Liver (tissue), 9 donors: ENCODE data around the gene ARHGEF2. TPM values are rescaled to one million over a fixed set of nuclear protein-coding genes. Genes with fewer than 3 reads are reported as not detected.
A peak's percentile ranks its signal among the peaks of the same experiment; 100 is the strongest.

Source experiments
- DNase-seq: peaks from one replicate; pipeline ENCODE4 v3.0.0-alpha.2; 2017; ENCODE audit warnings: low spot score
- H3K27ac ChIP-seq, 2 donors: one replicate each; pipeline ENCODE4 v1.7.0; 2013; ENCODE audit warnings: inconsistent platforms in 2 of 2, low read length in 2 of 2, control low read depth in 1 of 2, low read depth in 1 of 2, mild to moderate bottlenecking in 1 of 2
- H3K27me3 ChIP-seq, 4 donors: one replicate each; pipeline versions ENCODE4 v1.6.1 to v1.7.0; 2013; ENCODE audit warnings: low read length in 3 of 4, inconsistent platforms in 1 of 4, mild to moderate bottlenecking in 1 of 4, moderate library complexity in 1 of 4; ENCODE audit not compliant: control insufficient read depth in 4 of 4, insufficient read depth in 4 of 4
- H3K36me3 ChIP-seq, 4 donors: one replicate each; pipeline versions ENCODE4 v1.6.1 to v1.7.0; 2013; ENCODE audit warnings: low read length in 3 of 4, mild to moderate bottlenecking in 3 of 4, low read depth in 1 of 4, moderate library complexity in 1 of 4; ENCODE audit not compliant: control insufficient read depth in 4 of 4, insufficient read depth in 3 of 4
- H3K4me1 ChIP-seq, 4 donors: one replicate each; pipeline versions ENCODE4 v1.6.1 to v1.7.0; 2013; ENCODE audit warnings: low read length in 3 of 4, mild to moderate bottlenecking in 3 of 4, moderate library complexity in 1 of 4; ENCODE audit not compliant: control insufficient read depth in 4 of 4, insufficient read depth in 4 of 4
- H3K4me3 ChIP-seq, 3 donors: one replicate each; pipeline versions ENCODE4 v1.6.1 to v1.7.0; 2013; ENCODE audit warnings: low read length in 3 of 3, control low read depth in 1 of 3, low read depth in 1 of 3, mild to moderate bottlenecking in 1 of 3
- H3K9ac ChIP-seq, 2 donors: one replicate each; pipeline ENCODE4 v1.7.0; 2013; ENCODE audit warnings: low read length in 2 of 2, mild to moderate bottlenecking in 2 of 2, moderate library complexity in 2 of 2, control low read depth in 1 of 2, low read depth in 1 of 2
- H3K9me3 ChIP-seq, 4 donors: one replicate each; pipeline versions ENCODE4 v1.6.1 to v1.7.0; 2013; ENCODE audit warnings: low read length in 3 of 4; ENCODE audit not compliant: control insufficient read depth in 4 of 4
- EGR1 ChIP-seq, 2 donors: IDR thresholded peaks; 2 replicates each; pipeline ENCODE4 v1.6.1; 2016 to 2018; ENCODE audit warnings: antibody characterized with exemption in 2 of 2, low read depth in 2 of 2
- FOXA1 ChIP-seq: IDR thresholded peaks from 2 replicates; pipeline ENCODE4 v1.6.1; 2016; ENCODE audit warnings: antibody characterized with exemption
- FOXA2 ChIP-seq: IDR thresholded peaks from 2 replicates; pipeline ENCODE4 v1.6.1; 2016; ENCODE audit warnings: antibody characterized with exemption
- GABPA ChIP-seq, 2 donors: IDR thresholded peaks in 1 of 2; conservative IDR thresholded peaks in 1 of 2; 2 replicates each; pipeline ENCODE4 v1.6.1; 2016; ENCODE audit warnings: antibody characterized with exemption in 2 of 2, mild to moderate bottlenecking in 1 of 2, moderate library complexity in 1 of 2
- HNF4A ChIP-seq, 2 donors: conservative IDR thresholded peaks; 2 replicates each; pipeline ENCODE4 v1.6.1; 2016; ENCODE audit warnings: antibody characterized with exemption in 2 of 2, mild to moderate bottlenecking in 2 of 2
- JUND ChIP-seq, 2 donors: IDR thresholded peaks; 2 replicates each; pipeline ENCODE4 v1.6.1; 2016; ENCODE audit warnings: antibody characterized with exemption in 2 of 2
- NR2F2 ChIP-seq: IDR thresholded peaks from 2 replicates; pipeline ENCODE4 v1.6.1; 2016; ENCODE audit warnings: antibody characterized with exemption
- RAD21 ChIP-seq, 2 donors: IDR thresholded peaks; 2 replicates each; pipeline ENCODE4 v1.6.1; 2016; ENCODE audit warnings: antibody characterized with exemption in 2 of 2, mild to moderate bottlenecking in 2 of 2
- RXRA ChIP-seq, 2 donors: IDR thresholded peaks; 2 replicates each; pipeline ENCODE4 v1.6.1; 2017 to 2018; ENCODE audit warnings: antibody characterized with exemption in 2 of 2, mild to moderate bottlenecking in 1 of 2
- SP1 ChIP-seq: IDR thresholded peaks from 2 replicates; pipeline ENCODE4 v1.6.1; 2018; ENCODE audit warnings: antibody characterized with exemption, mild to moderate bottlenecking
- TAF1 ChIP-seq: conservative IDR thresholded peaks from 2 replicates; pipeline ENCODE4 v1.6.1; 2016; ENCODE audit warnings: antibody characterized with exemption, mild to moderate bottlenecking
- YY1 ChIP-seq: IDR thresholded peaks from 2 replicates; pipeline ENCODE4 v1.6.1; 2016; ENCODE audit warnings: antibody characterized with exemption, mild to moderate bottlenecking
- WGBS: extraction: QIAGEN DNeasy Blood & Tissue Kit; methylation state at CpG from one replicate; pipeline ENCODE4 v1.1.7; 2013; 5-methylcytosine and 5-hydroxymethylcytosine counted together
- polyA plus RNA-seq, 2 donors: library from polyadenylated mRNA; stranded (reverse) in 1 of 2; unstranded in 1 of 2; fragments of 200-250 nt in 1 of 2; fragments of >200 nt in 1 of 2; fragmentation: Nextera tagmentation in 1 of 2; extraction: Ambion mirVana in 1 of 2; gene quantifications; one replicate each; pipeline versions ENCODE4 v1.2.1 to v1.2.3, GENCODE V29; 2013 to 2015
- total RNA-seq, 2 donors: library from RNA; depleted of rRNA; stranded (reverse); fragments of >200 nt; gene quantifications; one replicate each; pipeline ENCODE4 v1.2.3, GENCODE V29; 2014
- TF ChIP-seq, protein P1 (sequence below): fragments of 150-350 bp; IDR thresholded peaks from 2 replicates; pipeline ENCODE4 v1.5.1; 2017; ENCODE audit warnings: improper control_type of control experiment, low read depth, low read length; ENCODE audit not compliant: missing input control
- TF ChIP-seq, protein P2 (sequence below): IDR thresholded peaks from 2 replicates; pipeline ENCODE4 v1.6.1; 2016; ENCODE audit warnings: antibody characterized with exemption, mild to moderate bottlenecking
- TF ChIP-seq, protein P3 (sequence below): IDR thresholded peaks from 2 replicates; pipeline ENCODE4 v1.6.1; 2016; ENCODE audit warnings: antibody characterized with exemption
- TF ChIP-seq, protein P4 (sequence below): IDR thresholded peaks from 2 replicates; pipeline ENCODE4 v1.6.1; 2016; ENCODE audit warnings: antibody characterized with exemption
- donor health status: healthy.
- donor health status: healthy.
- donor health status: healthy.
- donor health status: healthy.
- donor health status: healthy.

The ARHGEF2 gene
- total and polyA plus RNA-seq, 4 donors = 3.2 to 59.1 (median 10.3) TPM

GRCh38 chr1:155993595-155993994, 15.2 kb upstream of the ARHGEF2 start:
- 92% methylated on average over 3 of the region's 3 CpGs for WGBS
- H3K27ac ChIP-seq = no peak overlapping the region
- no peaks in the 10 kb centered on the region for H3K36me3 ChIP-seq
- H3K27me3 ChIP-seq = no peaks in the 10 kb centered on the region
- H3K4me1 ChIP-seq = peaks cover 8 to 21% (median 16%) of the 10 kb centered on the region in 4 donors
- TF ChIP-seq, protein P1, sequence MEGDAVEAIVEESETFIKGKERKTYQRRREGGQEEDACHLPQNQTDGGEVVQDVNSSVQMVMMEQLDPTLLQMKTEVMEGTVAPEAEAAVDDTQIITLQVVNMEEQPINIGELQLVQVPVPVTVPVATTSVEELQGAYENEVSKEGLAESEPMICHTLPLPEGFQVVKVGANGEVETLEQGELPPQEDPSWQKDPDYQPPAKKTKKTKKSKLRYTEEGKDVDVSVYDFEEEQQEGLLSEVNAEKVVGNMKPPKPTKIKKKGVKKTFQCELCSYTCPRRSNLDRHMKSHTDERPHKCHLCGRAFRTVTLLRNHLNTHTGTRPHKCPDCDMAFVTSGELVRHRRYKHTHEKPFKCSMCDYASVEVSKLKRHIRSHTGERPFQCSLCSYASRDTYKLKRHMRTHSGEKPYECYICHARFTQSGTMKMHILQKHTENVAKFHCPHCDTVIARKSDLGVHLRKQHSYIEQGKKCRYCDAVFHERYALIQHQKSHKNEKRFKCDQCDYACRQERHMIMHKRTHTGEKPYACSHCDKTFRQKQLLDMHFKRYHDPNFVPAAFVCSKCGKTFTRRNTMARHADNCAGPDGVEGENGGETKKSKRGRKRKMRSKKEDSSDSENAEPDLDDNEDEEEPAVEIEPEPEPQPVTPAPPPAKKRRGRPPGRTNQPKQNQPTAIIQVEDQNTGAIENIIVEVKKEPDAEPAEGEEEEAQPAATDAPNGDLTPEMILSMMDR = no peak
- TF ChIP-seq GABPA (IDR thresholded peaks at IDR 0.05 in 1 of 2, conservative IDR thresholded peaks at IDR 0.05 in 1 of 2) = no peak
- TF ChIP-seq, protein P2, sequence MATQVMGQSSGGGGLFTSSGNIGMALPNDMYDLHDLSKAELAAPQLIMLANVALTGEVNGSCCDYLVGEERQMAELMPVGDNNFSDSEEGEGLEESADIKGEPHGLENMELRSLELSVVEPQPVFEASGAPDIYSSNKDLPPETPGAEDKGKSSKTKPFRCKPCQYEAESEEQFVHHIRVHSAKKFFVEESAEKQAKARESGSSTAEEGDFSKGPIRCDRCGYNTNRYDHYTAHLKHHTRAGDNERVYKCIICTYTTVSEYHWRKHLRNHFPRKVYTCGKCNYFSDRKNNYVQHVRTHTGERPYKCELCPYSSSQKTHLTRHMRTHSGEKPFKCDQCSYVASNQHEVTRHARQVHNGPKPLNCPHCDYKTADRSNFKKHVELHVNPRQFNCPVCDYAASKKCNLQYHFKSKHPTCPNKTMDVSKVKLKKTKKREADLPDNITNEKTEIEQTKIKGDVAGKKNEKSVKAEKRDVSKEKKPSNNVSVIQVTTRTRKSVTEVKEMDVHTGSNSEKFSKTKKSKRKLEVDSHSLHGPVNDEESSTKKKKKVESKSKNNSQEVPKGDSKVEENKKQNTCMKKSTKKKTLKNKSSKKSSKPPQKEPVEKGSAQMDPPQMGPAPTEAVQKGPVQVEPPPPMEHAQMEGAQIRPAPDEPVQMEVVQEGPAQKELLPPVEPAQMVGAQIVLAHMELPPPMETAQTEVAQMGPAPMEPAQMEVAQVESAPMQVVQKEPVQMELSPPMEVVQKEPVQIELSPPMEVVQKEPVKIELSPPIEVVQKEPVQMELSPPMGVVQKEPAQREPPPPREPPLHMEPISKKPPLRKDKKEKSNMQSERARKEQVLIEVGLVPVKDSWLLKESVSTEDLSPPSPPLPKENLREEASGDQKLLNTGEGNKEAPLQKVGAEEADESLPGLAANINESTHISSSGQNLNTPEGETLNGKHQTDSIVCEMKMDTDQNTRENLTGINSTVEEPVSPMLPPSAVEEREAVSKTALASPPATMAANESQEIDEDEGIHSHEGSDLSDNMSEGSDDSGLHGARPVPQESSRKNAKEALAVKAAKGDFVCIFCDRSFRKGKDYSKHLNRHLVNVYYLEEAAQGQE = no peak
- no peak for TF ChIP-seq TAF1
- no peak for TF ChIP-seq FOXA2
- TF ChIP-seq, protein P3, sequence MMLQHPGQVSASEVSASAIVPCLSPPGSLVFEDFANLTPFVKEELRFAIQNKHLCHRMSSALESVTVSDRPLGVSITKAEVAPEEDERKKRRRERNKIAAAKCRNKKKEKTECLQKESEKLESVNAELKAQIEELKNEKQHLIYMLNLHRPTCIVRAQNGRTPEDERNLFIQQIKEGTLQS = no peak
- TF ChIP-seq EGR1 (IDR thresholded peaks at IDR 0.05; ENCODE audit: low read depth in 2 of 2) = no peak
- no peaks in the 10 kb centered on the region for H3K9me3 ChIP-seq
- H3K4me3 ChIP-seq = no peak overlapping the region
- no peak overlapping the region for H3K9ac ChIP-seq
- no peak for DNase-seq

DNA sequence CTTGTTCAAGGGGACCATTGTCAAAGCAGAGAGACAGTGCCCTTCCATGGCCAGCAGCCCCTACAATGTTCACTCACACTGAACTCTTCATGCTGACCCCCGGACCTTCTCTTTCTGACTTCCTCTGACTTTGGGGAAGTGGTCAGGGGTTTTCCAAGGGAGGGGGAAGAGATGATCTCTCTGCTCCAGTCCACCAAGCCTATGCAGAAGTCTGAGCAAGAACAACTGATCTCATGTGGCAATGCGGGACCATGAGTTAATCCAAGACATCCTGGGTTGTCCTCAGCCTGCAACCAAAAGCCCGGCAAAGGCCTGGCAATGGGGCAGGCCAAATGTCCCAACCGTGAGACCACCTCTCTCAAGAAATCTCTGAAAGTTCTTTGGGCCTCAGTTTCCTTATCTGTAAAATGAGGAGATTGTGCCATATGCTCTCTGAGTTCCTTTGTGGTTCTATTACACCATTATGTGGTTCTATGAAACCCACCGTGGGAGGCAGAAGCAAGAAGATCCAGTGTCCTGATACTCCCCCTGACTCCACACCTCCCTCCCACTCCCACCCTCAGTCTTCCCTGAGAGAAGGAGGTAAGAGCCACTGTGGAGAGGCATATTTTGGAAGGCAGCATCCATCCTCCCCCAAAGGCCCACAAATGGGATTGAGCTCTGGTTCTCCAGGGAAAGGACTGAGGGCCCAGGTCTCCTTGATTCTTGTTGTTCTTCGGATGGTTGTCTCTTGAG, 11.8 kb upstream of the ARHGEF2 start:
- no peaks in the 10 kb centered on the region for H3K27me3 ChIP-seq
- no peak for DNase-seq
- 88% methylated on average over 6 of the region's 6 CpGs for WGBS
- peak overlapping the region in 1 of 2 donors; percentile 31 for H3K9ac ChIP-seq
- H3K4me1 ChIP-seq = peaks cover 8 to 21% (median 16%) of the 10 kb centered on the region in 4 donors
- no peaks in the 10 kb centered on the region for H3K9me3 ChIP-seq
- H3K4me3 ChIP-seq = no peak overlapping the region
- no peaks in the 10 kb centered on the region for H3K36me3 ChIP-seq
- peak overlapping the region; percentile 75 to 76 for H3K27ac ChIP-seq
- TF ChIP-seq, protein P4, sequence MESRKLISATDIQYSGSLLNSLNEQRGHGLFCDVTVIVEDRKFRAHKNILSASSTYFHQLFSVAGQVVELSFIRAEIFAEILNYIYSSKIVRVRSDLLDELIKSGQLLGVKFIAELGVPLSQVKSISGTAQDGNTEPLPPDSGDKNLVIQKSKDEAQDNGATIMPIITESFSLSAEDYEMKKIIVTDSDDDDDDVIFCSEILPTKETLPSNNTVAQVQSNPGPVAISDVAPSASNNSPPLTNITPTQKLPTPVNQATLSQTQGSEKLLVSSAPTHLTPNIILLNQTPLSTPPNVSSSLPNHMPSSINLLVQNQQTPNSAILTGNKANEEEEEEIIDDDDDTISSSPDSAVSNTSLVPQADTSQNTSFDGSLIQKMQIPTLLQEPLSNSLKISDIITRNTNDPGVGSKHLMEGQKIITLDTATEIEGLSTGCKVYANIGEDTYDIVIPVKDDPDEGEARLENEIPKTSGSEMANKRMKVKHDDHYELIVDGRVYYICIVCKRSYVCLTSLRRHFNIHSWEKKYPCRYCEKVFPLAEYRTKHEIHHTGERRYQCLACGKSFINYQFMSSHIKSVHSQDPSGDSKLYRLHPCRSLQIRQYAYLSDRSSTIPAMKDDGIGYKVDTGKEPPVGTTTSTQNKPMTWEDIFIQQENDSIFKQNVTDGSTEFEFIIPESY = no peak
- TF ChIP-seq FOXA2 (no peak), EGR1 (IDR thresholded peaks at IDR 0.05; ENCODE audit: low read depth in 2 of 2) (no peak), SP1 (no peak), YY1 (no peak), RAD21 (IDR thresholded peaks at IDR 0.05) (no peak), HNF4A (conservative IDR thresholded peaks at IDR 0.05) (no peak), TAF1 (no peak), FOXA1 (no peak), RXRA (IDR thresholded peaks at IDR 0.05) (no peak), JUND (IDR thresholded peaks at IDR 0.05) (no peak), NR2F2 (no peak)
- TF ChIP-seq, protein P2 = no peak
- TF ChIP-seq, protein P3 = no peak
- TF ChIP-seq, protein P1 = no peak
